Coronary artery (tissue), 2 donors: ENCODE measurements around the gene PLEKHA7.
"Not testable (repeated sequence)": the region's sequence is repeated elsewhere in the genome, so short reads cannot be mapped to it uniquely, and the experiment has no call there.

ENCODE experiments used
- DNase-seq: peaks from one replicate; pipeline ENCODE4 v3.0.0-alpha.2; 2017; ENCODE audit warnings: low spot score
- H3K27ac ChIP-seq, 2 donors: fragments of 200-600 bp; sonication (generic); one replicate each; pipeline ENCODE4 v1.5.1; 2016 to 2019
- H3K4me3 ChIP-seq: fragments of 200-600 bp; sonication (generic); 2 replicates; pipeline ENCODE4 v1.5.1; 2016; ENCODE audit warnings: mild to moderate bottlenecking, moderate library complexity
- CTCF ChIP-seq: fragments of 200-600 bp; sonication (generic); IDR thresholded peaks from one replicate; pipeline ENCODE4 v1.5.1; 2019; ENCODE audit warnings: antibody characterized with exemption

PLEKHA7 gene

DNA sequence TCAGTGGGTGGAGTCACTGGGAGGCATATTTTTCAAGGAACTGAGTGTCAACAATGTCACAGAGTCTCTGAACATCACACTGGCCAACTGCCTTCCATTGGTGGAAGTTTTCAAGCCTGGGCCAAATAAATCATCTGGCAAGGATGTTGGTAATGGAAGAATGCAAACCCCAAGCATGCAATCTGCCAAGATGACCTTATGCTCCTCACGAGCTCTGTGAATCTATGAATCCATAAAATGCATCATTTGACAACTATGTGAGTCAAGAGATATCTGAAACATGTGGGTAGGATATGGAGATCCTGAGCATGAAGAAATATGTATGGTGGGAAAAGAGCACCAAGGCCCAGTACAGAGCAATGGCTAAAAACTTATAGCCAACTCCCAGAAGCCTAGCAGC, 122.2 kb downstream of the PLEKHA7 start:
- Histone ChIP-seq H3K27ac (no peak overlapping the region), H3K4me3 (no peak overlapping the region)
- DNase-seq: no peak
- TF ChIP-seq CTCF: no peak

- DNase-seq: no peak
- no peak for TF ChIP-seq CTCF
- Histone ChIP-seq H3K27ac (no peak overlapping the region), H3K4me3 (no peak overlapping the region)
These were observed 123.0 kb downstream of the PLEKHA7 start for GRCh38 chr11:16891165-16891564.

DNA sequence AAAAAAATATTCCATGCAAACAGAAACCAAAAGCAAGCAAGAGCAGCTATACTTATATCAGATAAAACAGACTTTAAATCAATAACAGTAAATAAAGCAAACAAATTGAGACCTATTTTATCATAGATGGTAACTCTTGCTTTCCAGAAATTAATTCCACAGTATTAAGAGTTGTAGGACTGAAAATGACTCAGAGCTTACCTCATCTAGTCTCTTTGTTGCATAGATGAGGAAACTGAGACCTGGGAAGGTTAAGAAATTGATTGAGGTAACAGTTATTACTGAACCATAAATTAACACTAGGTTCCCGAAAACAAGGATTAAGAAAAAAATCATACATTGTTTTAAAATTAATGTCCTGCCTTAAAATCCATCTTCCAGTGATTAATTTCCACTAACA, 123.8 kb downstream of the PLEKHA7 start:
- Histone ChIP-seq H3K4me3 (no peak overlapping the region), H3K27ac (no peak overlapping the region)
- DNase-seq: no peak
- no peak for TF ChIP-seq CTCF

- no peak for TF ChIP-seq CTCF
- H3K27ac ChIP-seq: no peak overlapping the region
- no peak for DNase-seq
- H3K4me3 ChIP-seq: no peak overlapping the region
These were observed 124.3 kb downstream of the PLEKHA7 start for GRCh38 chr11:16889905-16890304.

- H3K4me3 ChIP-seq, H3K27ac ChIP-seq, DNase-seq: not testable (repeated sequence)
These were observed 125.2 kb downstream of the PLEKHA7 start for GRCh38 chr11:16889010-16889409.

- not testable (repeated sequence) for H3K27ac ChIP-seq, DNase-seq, H3K4me3 ChIP-seq
These were observed 126.3 kb downstream of the PLEKHA7 start for GRCh38 chr11:16887887-16888286.

DNA sequence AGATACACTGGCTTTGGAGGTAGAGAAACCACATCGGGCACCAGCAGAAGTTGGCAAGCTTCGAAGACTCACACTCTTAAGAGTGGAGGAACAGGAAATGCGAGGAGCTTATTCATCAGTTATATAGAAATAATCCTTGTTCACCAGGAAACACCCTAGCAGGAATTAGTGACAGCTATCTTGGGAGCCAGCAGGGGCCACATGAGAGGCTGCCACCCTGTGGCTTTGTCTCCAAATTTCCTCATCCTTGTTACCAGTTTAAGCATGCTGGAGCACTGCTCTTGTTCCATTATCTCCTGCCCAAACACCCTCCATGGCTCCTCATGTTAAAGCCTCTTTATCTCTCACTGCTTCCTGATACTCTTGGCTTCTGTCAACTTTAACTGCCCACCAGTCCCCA, 131.0 kb downstream of the PLEKHA7 start:
- Histone ChIP-seq H3K27ac (no peak overlapping the region), H3K4me3 (no peak overlapping the region)
- no peak for TF ChIP-seq CTCF
- DNase-seq: no peak

DNA sequence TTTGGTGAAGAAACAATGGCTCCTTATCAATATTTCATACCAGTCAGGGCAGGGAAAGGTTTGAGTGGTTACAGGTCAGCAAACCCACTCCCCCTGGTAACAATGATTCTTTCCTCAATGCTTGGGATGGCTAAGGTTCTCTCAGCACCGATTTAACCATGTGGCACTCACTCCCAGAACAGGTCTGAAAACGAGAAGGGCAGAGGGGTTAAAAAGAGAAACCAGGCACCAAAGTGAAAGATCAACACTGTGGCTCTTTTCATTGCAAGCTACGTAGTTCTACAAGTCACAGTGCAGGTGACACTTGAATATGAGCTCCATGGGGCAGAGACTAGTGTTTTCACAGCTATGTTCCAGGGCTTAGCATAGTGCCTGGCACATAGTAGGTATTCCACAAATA, 132.4 kb downstream of the PLEKHA7 start:
- no peak overlapping the region for H3K27ac ChIP-seq
- no peak overlapping the region for H3K4me3 ChIP-seq
- no peak for DNase-seq
- no peak for TF ChIP-seq CTCF
